Type B pancreatic cell (in vitro differentiated cells): Measurements from ENCODE around the gene DDIT4. TPM values are rescaled to one million over a fixed set of nuclear protein-coding genes. Genes with fewer than 3 reads are reported as not detected.
"Not testable (repeated sequence)": the region's sequence is repeated elsewhere in the genome, so short reads cannot be mapped to it uniquely, and the experiment has no call there.

ENCODE experiments used
- DNase-seq: peaks from one replicate; pipeline ENCODE4 v3.0.0; 2021; ENCODE audit warnings: mixed read lengths; ENCODE audit not compliant: unreplicated experiment; ENCODE audit errors: extremely low spot score
- H3K27ac Mint-ChIP-seq: 2 replicates; pipeline ENCODE4 v1.8.0; 2021; ENCODE audit warnings: mild to moderate bottlenecking, mixed read lengths
- H3K27me3 Mint-ChIP-seq: 2 replicates; pipeline ENCODE4 v1.8.0; 2021; ENCODE audit warnings: mixed read lengths
- H3K36me3 Mint-ChIP-seq: 2 replicates; pipeline ENCODE4 v1.8.0; 2021; ENCODE audit warnings: mixed read lengths
- H3K4me1 Mint-ChIP-seq: one replicate; pipeline ENCODE4 v1.8.0; 2021; ENCODE audit warnings: mixed read lengths; ENCODE audit not compliant: unreplicated experiment
- H3K4me3 Mint-ChIP-seq: 2 replicates; pipeline ENCODE4 v1.8.0; 2021; ENCODE audit warnings: mild to moderate bottlenecking, mixed read lengths
- H3K9me3 Mint-ChIP-seq: 2 replicates; pipeline ENCODE4 v1.8.0; 2021; ENCODE audit warnings: mixed read lengths
- CTCF ChIP-seq: fragments of 200-600 bp; sonication (generic); conservative IDR thresholded peaks from 2 replicates; pipeline ENCODE4 v1.5.0; 2021; ENCODE audit warnings: antibody characterized with exemption, mild to moderate bottlenecking
- total RNA-seq: library from RNA; stranded (reverse); gene quantifications from 2 replicates; pipeline ENCODE4 v1.2.1, GENCODE V29; 2021; ENCODE audit warnings: low replicate concordance

The DDIT4 gene
- total RNA-seq, 1 donor from 2014 or later: 95.9 TPM

DNA sequence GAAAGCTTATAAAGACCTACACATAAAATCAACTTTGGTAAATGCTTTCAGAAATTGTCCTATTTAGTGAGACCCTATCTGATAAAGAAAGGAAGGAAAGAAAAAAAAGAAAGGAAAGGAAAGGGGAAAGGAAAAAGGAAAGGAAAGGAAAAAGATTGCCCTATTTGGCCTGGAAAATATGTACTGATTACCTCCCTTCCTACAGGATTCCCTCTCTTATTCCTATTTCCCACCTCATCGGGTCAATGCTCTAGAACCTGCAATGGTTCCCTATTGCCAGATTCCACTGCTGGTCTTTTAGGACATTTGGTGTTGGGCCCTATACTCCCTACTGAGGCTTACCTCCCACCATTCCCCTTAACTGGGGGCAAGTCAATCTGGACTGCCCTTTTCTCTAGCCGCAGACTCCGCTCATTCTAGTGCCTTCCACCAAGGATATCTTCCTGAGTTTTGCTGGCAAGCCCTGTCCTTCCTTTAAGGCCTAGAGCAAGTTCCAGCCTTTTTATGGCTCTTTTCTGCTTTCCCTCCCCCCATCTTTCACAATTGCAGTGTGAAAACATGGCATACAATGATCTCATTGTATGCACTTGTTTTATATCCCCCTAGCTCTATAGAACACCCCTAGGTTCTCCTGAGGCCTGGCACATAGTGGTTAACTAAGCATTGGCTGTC lies 4.4 kb downstream of the DDIT4 start:
- TF ChIP-seq CTCF: no peak
- Mint-ChIP-seq H3K27ac (peak overlapping the region; percentile 46), H3K4me3 (peak overlapping the region; percentile 8), H3K9me3 (no peaks in the 10 kb centered on the region), H3K4me1 (peaks cover 29% of the 10 kb centered on the region), H3K27me3 (no peaks in the 10 kb centered on the region), H3K36me3 (peaks cover 13% of the 10 kb centered on the region)
- no peak for DNase-seq

GRCh38 chr10:72278668-72279393 lies 5.1 kb downstream of the DDIT4 start:
- Mint-ChIP-seq H3K9me3 (no peaks in the 10 kb centered on the region), H3K4me3 (no peak overlapping the region), H3K4me1 (peaks cover 29% of the 10 kb centered on the region), H3K27ac (peak overlapping the region; percentile 46), H3K36me3 (peaks cover 13% of the 10 kb centered on the region), H3K27me3 (no peaks in the 10 kb centered on the region)
- TF ChIP-seq CTCF: peak; percentile 50
- no peak for DNase-seq

- not testable (repeated sequence) for H3K27ac Mint-ChIP-seq, H3K27me3 Mint-ChIP-seq, H3K4me3 Mint-ChIP-seq, H3K9me3 Mint-ChIP-seq, DNase-seq
- H3K36me3 Mint-ChIP-seq: peaks cover 13% of the 10 kb centered on the region
- peaks cover 29% of the 10 kb centered on the region for H3K4me1 Mint-ChIP-seq
Observed at GRCh38 chr10:72279587-72279986, 5.9 kb downstream of the DDIT4 start.

GRCh38 chr10:72283131-72283530 lies 9.4 kb downstream of the DDIT4 start:
- Mint-ChIP-seq H3K4me3 (no peak overlapping the region), H3K27ac (no peak overlapping the region), H3K4me1 (peaks cover 17% of the 10 kb centered on the region), H3K27me3 (no peaks in the 10 kb centered on the region), H3K36me3 (no peaks in the 10 kb centered on the region), H3K9me3 (no peaks in the 10 kb centered on the region)
- no peak for TF ChIP-seq CTCF
- DNase-seq: no peak

- Mint-ChIP-seq H3K27me3 (no peaks in the 10 kb centered on the region), H3K4me1 (peaks cover 11% of the 10 kb centered on the region)
- TF ChIP-seq CTCF: no peak
Observed at GRCh38 chr10:72285972-72286521, 12.3 kb downstream of the DDIT4 start.

GRCh38 chr10:72291019-72291532 lies 17.4 kb downstream of the DDIT4 start:
- Mint-ChIP-seq H3K27ac (no peak overlapping the region), H3K36me3 (no peaks in the 10 kb centered on the region), H3K27me3 (no peaks in the 10 kb centered on the region), H3K4me3 (no peak overlapping the region), H3K9me3 (no peaks in the 10 kb centered on the region), H3K4me1 (peaks cover 23% of the 10 kb centered on the region)
- DNase-seq: no peak
- TF ChIP-seq CTCF: no peak

More at GRCh38 chr10:72285972-72286521, 12.3 kb downstream of the DDIT4 start:
- no peaks in the 10 kb centered on the region for H3K9me3 Mint-ChIP-seq
- no peaks in the 10 kb centered on the region for H3K36me3 Mint-ChIP-seq
- DNase-seq: no peak
- H3K27ac Mint-ChIP-seq: no peak overlapping the region
- no peak overlapping the region for H3K4me3 Mint-ChIP-seq
